Neuronal stem cell (in vitro differentiated cells): ENCODE data around the gene CCDC126.
"Not testable (repeated sequence)": the region's sequence is repeated elsewhere in the genome, so short reads cannot be mapped to it uniquely, and the experiment has no call there.

ENCODE experiments used
- DNase-seq: peaks from one replicate; pipeline ENCODE4 v3.0.0-alpha.2; 2013; ENCODE audit warnings: low spot score
- H2AFZ ChIP-seq: one replicate; pipeline ENCODE4 v1.6.1; 2013; ENCODE audit warnings: mild to moderate bottlenecking, low read length, inconsistent platforms
- H2AK5ac ChIP-seq: 2 replicates; pipeline ENCODE4 v1.6.1; 2013; ENCODE audit warnings: low read depth, mild to moderate bottlenecking, inconsistent platforms, low read length, moderate library complexity, mixed read lengths
- H2BK120ac ChIP-seq: 2 replicates; pipeline ENCODE4 v1.6.1; 2013; ENCODE audit warnings: low read depth, mild to moderate bottlenecking, inconsistent platforms, low read length, moderate library complexity, mixed read lengths
- H2BK12ac ChIP-seq: one replicate; pipeline ENCODE4 v1.6.1; 2013; ENCODE audit warnings: low read length, inconsistent platforms
- H2BK15ac ChIP-seq: 2 replicates; pipeline ENCODE4 v1.6.1; 2013; ENCODE audit warnings: mild to moderate bottlenecking, low read length, inconsistent platforms, mixed read lengths
- H2BK5ac ChIP-seq: one replicate; pipeline ENCODE4 v1.6.1; 2013; ENCODE audit warnings: inconsistent platforms, mild to moderate bottlenecking, low read length, moderate library complexity
- H3K14ac ChIP-seq: one replicate; pipeline ENCODE4 v1.6.1; 2013; ENCODE audit warnings: low read length, inconsistent platforms
- H3K18ac ChIP-seq: 2 replicates; pipeline ENCODE4 v1.6.1; 2013; ENCODE audit warnings: low read length, inconsistent platforms
- H3K23ac ChIP-seq: 2 replicates; pipeline ENCODE4 v1.6.1; 2013; ENCODE audit warnings: low read depth, mild to moderate bottlenecking, mixed read lengths, low read length, inconsistent platforms; ENCODE audit not compliant: poor library complexity
- H3K27ac ChIP-seq: replicated peaks from 3 replicates; pipeline ENCODE4 v1.5.1; 2013; ENCODE audit warnings: low read length, inconsistent platforms
- H3K27me3 ChIP-seq, 3 experiments: 2 replicates each; pipeline ENCODE4 v1.6.1; 2013; ENCODE audit warnings: low read length in 3 of 3, mild to moderate bottlenecking in 2 of 3, inconsistent platforms in 1 of 3, low read depth in 1 of 3, mixed read lengths in 1 of 3, moderate library complexity in 1 of 3; ENCODE audit not compliant: control insufficient read depth in 3 of 3, insufficient read depth in 3 of 3
- H3K36me3 ChIP-seq, 2 donors: replicated peaks in 1 of 2; 2 replicates each; pipeline ENCODE4 v1.6.1; 2013; ENCODE audit warnings: low read length in 2 of 2; ENCODE audit not compliant: control insufficient read depth in 2 of 2, insufficient read depth in 2 of 2
- H3K4ac ChIP-seq: 2 replicates; pipeline ENCODE4 v1.6.1; 2013; ENCODE audit warnings: inconsistent platforms, mild to moderate bottlenecking, low read length, moderate library complexity
- H3K4me1 ChIP-seq, 2 donors: 1 replicate in 1 of 2; 2 replicates in 1 of 2; pipeline ENCODE4 v1.6.1; 2013; ENCODE audit warnings: low read length in 2 of 2, low read depth in 1 of 2; ENCODE audit not compliant: control insufficient read depth in 2 of 2, insufficient read depth in 1 of 2
- H3K4me2 ChIP-seq: one replicate; pipeline ENCODE4 v1.6.1; 2013; ENCODE audit warnings: mild to moderate bottlenecking, low read length, inconsistent platforms; ENCODE audit not compliant: insufficient read depth, poor library complexity, severe bottlenecking
- H3K4me3 ChIP-seq, 2 donors: 2 replicates each; pipeline ENCODE4 v1.5.1; 2013; ENCODE audit warnings: low read length in 2 of 2, mild to moderate bottlenecking in 2 of 2, inconsistent platforms in 1 of 2, moderate library complexity in 1 of 2
- H3K79me1 ChIP-seq: one replicate; pipeline ENCODE4 v1.6.1; 2013; ENCODE audit warnings: low read depth, mild to moderate bottlenecking, inconsistent platforms, low read length, moderate library complexity
- H3K9ac ChIP-seq: one replicate; pipeline ENCODE4 v1.6.1; 2013; ENCODE audit warnings: mild to moderate bottlenecking, low read depth, low read length, inconsistent platforms; ENCODE audit not compliant: poor library complexity
- H3K9me3 ChIP-seq, 2 donors: replicated peaks in 1 of 2; 2 replicates each; pipeline versions ENCODE3 to v1.6.1; 2013; ENCODE audit warnings: low read length in 2 of 2, mild to moderate bottlenecking in 2 of 2, inconsistent platforms in 1 of 2, low read depth in 1 of 2, mixed read lengths in 1 of 2, moderate library complexity in 1 of 2; ENCODE audit not compliant: control insufficient read depth in 2 of 2, insufficient read depth in 1 of 2
- H4K8ac ChIP-seq: one replicate; pipeline ENCODE4 v1.6.1; 2013; ENCODE audit warnings: low read depth, mild to moderate bottlenecking, inconsistent platforms, low read length, moderate library complexity
- H4K91ac ChIP-seq: one replicate; pipeline ENCODE4 v1.6.1; 2013; ENCODE audit warnings: low read length, low read depth, mild to moderate bottlenecking, inconsistent platforms; ENCODE audit not compliant: poor library complexity
- WGBS, 2 donors: extraction: QIAGEN DNeasy Blood & Tissue Kit; methylation state at CpG; one replicate each; pipeline ENCODE4 v1.1.7; 2013; ENCODE audit warnings: missing lambda C conversion rate in 2 of 2, mixed read lengths in 1 of 2; ENCODE audit not compliant: insufficient read length in 2 of 2, insufficient replicate concordance in 1 of 2; ENCODE audit errors: extremely low coverage in 2 of 2; 5-methylcytosine and 5-hydroxymethylcytosine counted together

CCDC126 gene

DNA sequence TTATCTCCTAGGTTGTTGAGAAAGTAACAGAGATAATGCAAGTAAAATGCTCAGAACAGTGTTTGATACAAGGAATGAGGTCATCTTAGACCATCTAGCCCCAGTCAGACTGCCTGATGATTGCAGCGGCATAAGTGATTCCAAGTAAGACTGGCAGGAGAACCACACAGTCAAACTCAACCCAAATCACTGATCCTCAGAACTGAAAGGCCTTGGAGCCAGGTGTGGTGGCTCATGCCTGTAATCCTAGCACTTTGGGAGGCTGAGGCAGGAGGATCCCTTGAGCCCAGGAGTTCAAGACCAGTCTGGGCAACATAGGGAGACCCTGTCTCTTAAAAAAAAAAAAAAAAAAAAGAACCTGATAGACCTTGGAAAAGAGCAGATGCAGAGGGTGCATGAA, 15.2 kb upstream of the CCDC126 start:
- H3K4ac ChIP-seq, result not testable (repeated sequence)

DNA sequence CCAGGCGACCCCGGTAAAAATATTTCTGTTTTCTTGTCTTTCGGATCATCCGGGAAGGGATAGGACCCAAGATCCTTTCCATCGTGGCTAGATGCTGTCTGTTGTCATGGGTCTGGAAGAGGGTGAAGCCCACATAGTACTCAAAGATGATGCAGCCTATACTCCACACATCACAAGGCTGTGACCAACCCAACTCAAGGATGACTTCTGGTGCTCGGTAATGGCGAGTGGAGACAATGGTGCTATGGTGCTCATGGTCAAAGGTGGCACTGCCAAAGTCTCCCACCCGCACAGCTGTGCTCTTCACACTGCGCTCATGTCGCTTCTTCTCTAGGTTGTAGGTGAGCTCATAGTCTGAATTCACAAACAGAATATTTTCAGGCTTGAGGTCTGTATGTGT, 11.9 kb upstream of the CCDC126 start:
- not testable (repeated sequence) for H3K4me1 ChIP-seq, H3K4me3 ChIP-seq, H2BK120ac ChIP-seq, H3K36me3 ChIP-seq, H4K8ac ChIP-seq, H2BK15ac ChIP-seq, H3K23ac ChIP-seq, H3K18ac ChIP-seq, DNase-seq, H2BK12ac ChIP-seq, H3K9me3 ChIP-seq, H2AFZ ChIP-seq, H3K4me2 ChIP-seq, H2BK5ac ChIP-seq, H3K27me3 ChIP-seq, H3K27ac ChIP-seq, H3K4ac ChIP-seq, H3K14ac ChIP-seq, H3K9ac ChIP-seq, H2AK5ac ChIP-seq, H3K79me1 ChIP-seq, H4K91ac ChIP-seq
- WGBS, 2 donors, result no CpG with 5 or more reads among the region's 10 CpGs

More for the DNA sequence above, 15.2 kb upstream of the CCDC126 start:
- not testable (repeated sequence) for H3K4me1 ChIP-seq, H2AK5ac ChIP-seq, H3K4me3 ChIP-seq, H2BK5ac ChIP-seq, H4K8ac ChIP-seq, H3K36me3 ChIP-seq, H3K79me1 ChIP-seq, H2BK120ac ChIP-seq, H3K27ac ChIP-seq, H2BK15ac ChIP-seq, H3K14ac ChIP-seq, H3K4me2 ChIP-seq, H3K9ac ChIP-seq, H3K18ac ChIP-seq, H3K9me3 ChIP-seq, DNase-seq, H2BK12ac ChIP-seq, H3K27me3 ChIP-seq, H4K91ac ChIP-seq, H2AFZ ChIP-seq, H3K23ac ChIP-seq
- WGBS, 2 donors, result no CpG with 5 or more reads among the region's 1 CpG

DNA sequence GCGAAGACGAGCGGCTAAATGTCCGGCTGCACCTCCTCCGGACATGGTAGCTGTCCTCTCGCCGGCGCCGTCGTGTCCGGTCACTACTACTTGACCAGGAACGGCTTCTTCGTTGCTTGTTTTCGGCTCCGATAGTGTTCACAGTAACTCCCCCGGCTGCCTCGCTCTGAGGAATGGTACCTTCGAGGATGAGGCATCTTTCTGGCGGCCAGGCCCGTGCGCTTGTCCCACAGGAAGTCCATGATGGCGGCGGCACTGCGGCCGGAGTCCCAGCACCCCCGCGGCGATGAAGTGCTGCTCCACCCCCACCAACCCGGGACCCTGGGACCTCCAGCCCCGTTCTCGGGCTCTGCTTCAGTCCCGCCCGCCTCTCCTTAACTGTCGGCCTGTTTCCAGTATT, 11.0 kb upstream of the CCDC126 start:
- peak overlapping the region; percentile 17 for H2AFZ ChIP-seq
- no peak overlapping the region for H3K14ac ChIP-seq
- H3K18ac ChIP-seq, result no peak overlapping the region
- no peak overlapping the region for H4K91ac ChIP-seq
- H3K4me2 ChIP-seq, result no peak overlapping the region
- no CpG with 5 or more reads among the region's 34 CpGs for WGBS, 2 donors
- no peak overlapping the region for H3K23ac ChIP-seq
- H3K4me1 ChIP-seq, result no peaks in the 10 kb centered on the region
- no peak overlapping the region for H2BK5ac ChIP-seq
- H2AK5ac ChIP-seq, result no peak overlapping the region
- H3K9me3 ChIP-seq, result no peaks in the 10 kb centered on the region
- H3K36me3 ChIP-seq, result no peaks in the 10 kb centered on the region
- no peak overlapping the region for H3K4me3 ChIP-seq
- no peaks in the 10 kb centered on the region for H3K27me3 ChIP-seq
- no peaks in the 10 kb centered on the region for H3K79me1 ChIP-seq
- no peak overlapping the region for H4K8ac ChIP-seq
- no peak overlapping the region for H2BK15ac ChIP-seq
- no peak overlapping the region for H3K9ac ChIP-seq
- no peak overlapping the region for H3K27ac ChIP-seq
- H2BK120ac ChIP-seq, result no peak overlapping the region
- no peak for DNase-seq
- no peak overlapping the region for H3K4ac ChIP-seq
- H2BK12ac ChIP-seq, result no peak overlapping the region

DNA sequence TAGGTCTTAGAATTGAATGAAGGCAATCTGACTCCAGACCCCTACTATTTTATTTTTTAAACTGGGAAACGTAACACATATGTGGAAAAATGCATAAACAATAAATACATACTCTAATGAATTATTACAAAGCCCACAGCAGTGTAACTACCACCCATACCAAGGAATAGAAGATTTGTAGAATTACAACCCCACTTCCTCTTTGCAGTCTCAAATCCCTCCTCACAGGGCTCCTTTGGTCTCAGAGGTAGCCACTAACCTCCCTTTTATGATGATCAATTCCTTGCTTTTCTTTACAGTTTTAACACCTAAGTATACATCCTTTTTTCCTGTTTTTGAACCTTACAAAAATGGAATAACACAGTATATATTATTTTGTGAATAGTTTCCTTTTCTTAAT, 6.7 kb upstream of the CCDC126 start:
- H3K4me2 ChIP-seq, result no peak overlapping the region
- H2BK120ac ChIP-seq, result no peak overlapping the region
- H3K4ac ChIP-seq, result no peak overlapping the region
- no peaks in the 10 kb centered on the region for H3K4me1 ChIP-seq
- no peak overlapping the region for H3K4me3 ChIP-seq
- no peak overlapping the region for H4K91ac ChIP-seq
- no peak overlapping the region for H2AK5ac ChIP-seq
- no peak overlapping the region for H3K9ac ChIP-seq
- H3K27ac ChIP-seq, result no peak overlapping the region
- no peaks in the 10 kb centered on the region for H3K36me3 ChIP-seq
- no peak overlapping the region for H2BK15ac ChIP-seq
- no peak overlapping the region for H2BK5ac ChIP-seq
- peaks cover 0 to 4% (median 0%) of the 10 kb centered on the region in 3 experiments for H3K27me3 ChIP-seq
- no peak overlapping the region for H2AFZ ChIP-seq
- WGBS, 2 donors, result no CpG with 5 or more reads among the region's 1 CpG
- no peak overlapping the region for H3K23ac ChIP-seq
- no peak overlapping the region for H2BK12ac ChIP-seq
- DNase-seq, result no peak
- no peak overlapping the region for H4K8ac ChIP-seq
- H3K9me3 ChIP-seq, result no peaks in the 10 kb centered on the region
- H3K79me1 ChIP-seq, result no peaks in the 10 kb centered on the region
- H3K18ac ChIP-seq, result no peak overlapping the region
- H3K14ac ChIP-seq, result no peak overlapping the region
